ENCODE results near the gene CALML5.

Gene CALML5, protein sequence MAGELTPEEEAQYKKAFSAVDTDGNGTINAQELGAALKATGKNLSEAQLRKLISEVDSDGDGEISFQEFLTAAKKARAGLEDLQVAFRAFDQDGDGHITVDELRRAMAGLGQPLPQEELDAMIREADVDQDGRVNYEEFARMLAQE

DNA sequence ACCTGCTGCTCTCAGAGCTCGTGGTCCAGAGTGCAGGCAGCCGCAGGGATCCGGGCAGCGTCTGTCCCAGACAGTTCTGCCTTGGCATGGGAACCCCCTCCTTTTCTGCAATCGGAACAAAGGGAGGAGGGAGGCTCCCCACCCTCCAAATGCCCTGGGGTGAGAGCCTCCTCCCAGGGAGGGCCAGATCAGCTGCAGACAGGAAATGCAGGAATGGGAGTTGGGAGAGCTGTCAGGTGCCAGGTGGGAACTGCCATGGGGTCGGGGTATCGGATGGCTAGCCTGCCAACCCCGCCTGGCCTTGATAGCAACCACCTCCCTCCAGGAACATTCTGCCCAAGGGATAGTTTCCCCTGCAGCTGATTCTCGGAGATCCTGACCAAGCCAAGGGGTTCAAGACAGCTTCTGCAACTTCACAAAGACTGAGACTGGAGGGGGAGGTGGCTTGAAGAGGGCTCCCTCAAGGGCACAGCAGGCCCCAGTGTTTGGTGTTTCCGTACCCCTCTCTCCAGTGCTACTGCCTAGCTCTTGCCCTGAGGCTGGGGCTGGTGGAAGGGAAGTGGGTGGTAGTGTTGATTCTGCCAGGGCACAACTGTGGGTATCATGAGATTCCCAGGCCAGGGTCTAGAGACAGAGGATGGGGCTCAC is at the start of gene CALML5:
Gene CALML5, minus strand, starts transcription at position 78 of the 648 bp plus-strand sequence. CDS start 132 bp downstream, outside the sequence.
- DNase-seq = no peak

- no peak for DNase-seq
Observed at GRCh38 chr10:5547931-5548660, 48.7 kb upstream of the CALML5 start.

GRCh38 chr10:5547681-5547930 is 48.2 kb upstream of the CALML5 start:
- DNase-seq = no peak

DNA sequence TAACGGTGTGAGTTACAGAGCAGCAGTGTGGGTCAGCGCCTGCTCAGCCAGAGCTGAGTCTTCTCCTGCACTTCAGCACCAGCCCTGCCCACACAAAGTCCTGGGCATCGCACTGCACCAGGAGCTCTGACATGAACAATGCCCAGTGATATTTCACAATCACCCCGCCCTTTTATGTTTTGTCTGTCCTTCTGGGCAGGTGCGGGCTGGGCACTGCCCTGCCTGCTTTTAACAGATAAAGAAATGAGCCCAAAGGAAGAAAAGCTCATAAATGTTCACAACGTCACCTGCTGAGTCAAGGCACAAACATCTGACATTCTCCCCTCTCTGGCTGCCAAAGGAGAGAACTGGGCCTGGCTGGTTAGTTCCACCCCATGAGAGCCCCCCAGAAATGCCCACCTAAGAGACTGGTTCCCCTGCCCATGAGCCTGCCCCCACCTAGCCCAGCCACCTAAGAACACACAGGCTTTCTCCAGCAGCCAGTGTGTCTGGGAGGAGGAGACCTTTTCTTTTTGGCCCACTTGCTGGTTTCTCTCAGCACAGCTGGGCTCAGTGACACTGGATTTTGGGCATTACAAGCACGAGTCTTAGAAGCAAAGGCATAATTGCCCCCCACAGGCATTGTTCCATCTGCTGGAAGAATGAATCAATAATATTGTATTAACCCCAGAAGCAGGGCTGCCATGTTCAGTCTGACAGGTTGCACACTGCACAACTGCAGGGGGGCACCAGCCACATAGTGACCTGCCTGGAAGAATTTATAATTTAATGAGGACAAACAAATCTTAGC is 47.7 kb upstream of the CALML5 start:
- DNase-seq = no peak

GRCh38 chr10:5545778-5546710 is 46.7 kb upstream of the CALML5 start:
- DNase-seq = no peak

DNA sequence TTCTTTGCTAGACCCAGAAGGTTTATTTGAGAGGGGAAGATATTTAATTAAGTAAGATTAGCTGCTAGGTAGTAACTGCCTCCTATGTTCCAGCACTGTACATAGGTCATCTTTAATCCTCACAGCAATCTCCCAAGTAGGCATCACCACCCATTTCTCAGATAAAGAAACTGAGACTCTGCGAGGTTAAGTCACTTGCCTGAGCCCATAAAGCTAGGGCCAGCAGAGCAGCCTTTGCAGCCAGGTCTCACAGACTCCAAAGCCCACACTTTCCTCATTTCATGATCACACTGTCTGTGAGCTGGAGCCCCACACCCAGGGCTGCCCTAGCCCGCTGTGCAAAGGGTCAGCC is 46.0 kb upstream of the CALML5 start:
- no peak for DNase-seq

DNA sequence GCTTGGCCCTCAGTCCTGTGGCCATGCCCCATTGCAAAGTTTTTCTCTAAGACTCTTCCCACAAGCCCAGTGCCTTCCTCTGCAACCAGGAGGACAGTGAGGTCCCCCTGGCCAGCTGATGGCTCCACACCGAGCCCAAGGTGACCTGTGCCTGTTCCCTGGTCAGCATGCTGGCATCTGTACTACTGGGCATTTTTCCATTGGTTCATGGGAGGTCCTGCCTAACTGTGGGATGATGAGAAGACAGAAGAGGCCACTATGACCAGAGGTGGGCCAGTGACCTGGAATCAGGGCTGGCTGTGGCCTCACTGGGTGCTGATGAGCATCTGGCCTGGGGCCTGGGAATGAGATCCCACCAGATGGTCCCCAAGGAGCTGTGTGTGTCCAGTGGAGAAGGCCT is 45.6 kb upstream of the CALML5 start:
- DNase-seq = no peak

DNA sequence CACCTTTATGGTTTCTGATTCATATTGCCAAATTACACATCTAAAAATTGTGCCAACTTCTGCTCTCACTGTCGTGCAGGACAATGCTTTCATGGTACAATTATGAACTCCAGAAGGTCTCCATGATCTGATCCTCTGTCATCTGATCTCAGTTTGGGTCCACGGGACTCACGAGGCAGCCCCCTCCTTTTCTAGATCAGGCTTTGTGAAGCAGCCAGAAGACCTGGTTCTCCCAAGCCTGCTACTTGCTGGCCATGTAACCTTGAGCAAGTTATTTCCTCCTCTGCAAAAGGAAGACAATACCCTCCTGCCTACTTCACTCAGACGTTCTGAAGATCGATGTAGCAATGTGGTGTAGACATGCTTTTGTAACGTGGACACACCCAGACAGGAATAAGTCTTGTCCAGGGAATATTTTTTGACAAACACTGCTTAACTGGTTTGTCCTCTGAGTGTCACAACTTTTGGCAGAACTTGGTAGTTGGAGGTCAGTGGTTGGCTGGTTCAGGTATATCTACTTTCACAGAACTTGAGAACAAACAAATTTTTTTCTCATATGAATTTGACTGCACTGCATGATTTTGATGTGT is 44.9 kb upstream of the CALML5 start:
- no peak for DNase-seq

DNA sequence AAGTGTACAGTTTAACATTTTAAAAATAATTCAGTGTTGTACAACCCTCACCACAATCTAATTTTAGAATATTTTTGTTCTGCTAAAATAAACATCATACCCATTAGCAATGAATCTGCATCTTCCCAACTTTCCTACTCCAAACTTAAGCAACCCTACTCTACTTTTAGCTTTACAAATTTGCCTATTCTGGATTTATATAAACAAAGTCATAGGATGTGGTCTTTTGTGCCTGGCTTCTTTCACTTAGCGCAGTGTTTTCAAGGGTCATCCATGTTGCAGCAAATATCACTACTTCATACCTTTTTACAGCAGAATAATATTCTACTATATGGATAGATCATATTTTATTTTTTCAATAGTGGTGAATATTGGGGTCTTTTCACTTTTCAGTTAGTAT is 44.3 kb upstream of the CALML5 start:
- no peak for DNase-seq

GRCh38 chr10:5542100-5542499 is 42.7 kb upstream of the CALML5 start:
- no peak for DNase-seq

- no peak for DNase-seq
Observed at GRCh38 chr10:5540891-5541290, 41.5 kb upstream of the CALML5 start.

DNA sequence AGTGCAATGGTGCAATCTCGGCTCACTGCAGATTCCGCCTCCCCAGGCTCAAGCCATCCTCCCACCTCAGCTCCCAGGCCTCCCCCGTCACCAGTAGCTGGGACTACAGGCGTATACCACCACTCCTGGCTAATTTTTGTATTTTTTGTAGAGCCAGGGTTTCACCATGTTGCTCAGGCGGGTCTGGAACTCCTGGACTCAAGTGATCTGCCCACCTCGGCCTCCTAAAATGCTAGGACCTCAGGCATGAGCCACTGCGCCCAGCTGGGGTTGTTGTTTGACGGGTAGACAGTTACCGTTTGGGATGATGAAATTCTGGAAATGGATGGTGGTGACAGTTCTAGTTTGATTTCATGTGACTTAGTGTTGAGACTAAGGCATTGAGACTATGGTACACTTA is 40.7 kb upstream of the CALML5 start:
- DNase-seq = no peak

- no peak for DNase-seq
Observed at GRCh38 chr10:5538892-5539651, 39.7 kb upstream of the CALML5 start.

DNA sequence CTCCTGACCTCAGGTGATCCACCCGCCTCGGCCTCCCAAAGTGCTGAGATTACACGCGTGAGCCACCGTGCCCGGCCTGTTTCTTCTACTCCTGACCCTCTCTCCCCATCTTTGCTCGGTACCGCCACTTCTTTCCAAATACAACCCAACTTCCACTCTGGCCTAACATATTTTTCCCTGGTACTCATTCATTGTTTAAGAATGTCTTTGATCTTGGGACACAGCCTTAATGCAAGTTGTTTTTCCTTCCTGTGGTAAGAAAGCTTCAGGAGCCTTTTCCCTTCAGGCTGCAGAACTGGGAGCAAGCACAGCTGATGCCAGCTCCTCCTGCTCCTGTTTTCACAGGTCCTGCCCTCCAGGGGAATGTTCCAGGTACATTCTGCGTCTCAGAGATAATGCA is 39.1 kb upstream of the CALML5 start:
- no peak for DNase-seq

DNA sequence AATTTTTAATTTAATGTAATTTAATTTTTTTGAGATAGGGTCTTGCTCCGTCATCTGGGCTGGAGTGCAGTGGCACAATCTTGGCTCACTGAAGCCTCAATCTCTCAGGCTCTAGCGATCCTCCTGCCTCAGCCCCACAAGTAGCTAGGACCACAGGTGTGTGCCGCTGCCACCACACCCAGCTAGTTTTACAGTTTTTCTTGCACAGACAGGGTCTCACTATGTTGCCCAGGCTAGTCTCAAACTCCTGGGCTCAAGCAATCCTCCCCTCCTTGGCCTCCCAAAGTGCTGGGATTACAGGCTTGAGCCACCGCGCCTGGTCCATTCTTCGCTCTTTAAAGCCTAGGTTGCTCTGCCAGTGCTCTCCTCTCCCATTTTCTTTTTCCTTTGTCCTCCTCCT is 38.3 kb upstream of the CALML5 start:
- no peak for DNase-seq

- no peak for DNase-seq
Observed at GRCh38 chr10:5536486-5537081, 37.2 kb upstream of the CALML5 start.

DNA sequence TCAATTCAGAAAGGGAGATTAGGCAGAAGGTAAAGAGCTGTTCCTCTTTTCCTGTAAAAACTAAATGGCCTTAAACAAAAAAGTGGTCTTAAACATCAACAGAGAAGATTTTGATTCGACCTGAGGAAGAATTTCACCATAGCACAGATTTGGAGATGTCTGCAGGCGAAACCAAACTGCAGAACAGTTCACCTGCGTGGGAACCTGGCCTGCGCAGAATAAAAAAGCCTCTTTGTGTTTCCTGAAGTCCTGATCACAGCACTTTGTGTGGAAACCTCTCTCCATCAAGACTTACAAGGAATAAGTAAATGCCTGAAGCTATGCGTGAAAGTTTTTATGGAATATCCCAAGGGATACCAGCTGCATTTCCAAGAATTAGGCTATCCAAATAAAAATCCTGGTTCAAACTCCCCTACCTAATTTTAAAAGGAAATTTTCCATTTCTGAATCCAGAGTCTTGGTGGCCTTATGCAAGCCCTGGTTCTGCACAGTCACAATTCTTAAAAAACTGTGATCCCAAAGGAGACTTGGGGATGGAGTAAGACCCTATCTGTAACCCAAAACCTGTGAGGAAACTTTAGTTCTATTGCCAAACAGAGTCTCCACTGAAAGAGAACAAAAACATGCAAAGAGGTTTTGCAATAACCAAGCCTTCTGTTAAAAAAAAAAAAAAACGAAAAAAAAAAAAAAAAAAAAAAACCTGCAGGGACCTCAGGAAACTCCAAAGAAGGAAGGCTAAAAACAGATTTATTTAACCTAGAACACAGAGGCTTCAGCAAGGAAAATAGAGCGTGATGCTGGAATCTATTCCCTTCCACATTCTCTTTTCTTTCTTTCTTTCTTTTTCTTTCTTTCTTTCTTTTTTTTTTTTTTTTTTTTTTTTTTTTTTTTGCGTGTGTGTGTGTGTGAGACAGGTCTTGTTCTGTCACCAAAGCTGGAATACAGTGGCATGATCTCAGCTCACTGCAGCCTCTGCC is 35.8 kb upstream of the CALML5 start:
- DNase-seq = peak; percentile 53 to 64

- DNase-seq = no peak
Observed at GRCh38 chr10:5534051-5534821, 34.9 kb upstream of the CALML5 start.

GRCh38 chr10:5533098-5533731 is 33.8 kb upstream of the CALML5 start:
- no peak for DNase-seq
